ENCODE measurements around the gene RPS15A.

DNA sequence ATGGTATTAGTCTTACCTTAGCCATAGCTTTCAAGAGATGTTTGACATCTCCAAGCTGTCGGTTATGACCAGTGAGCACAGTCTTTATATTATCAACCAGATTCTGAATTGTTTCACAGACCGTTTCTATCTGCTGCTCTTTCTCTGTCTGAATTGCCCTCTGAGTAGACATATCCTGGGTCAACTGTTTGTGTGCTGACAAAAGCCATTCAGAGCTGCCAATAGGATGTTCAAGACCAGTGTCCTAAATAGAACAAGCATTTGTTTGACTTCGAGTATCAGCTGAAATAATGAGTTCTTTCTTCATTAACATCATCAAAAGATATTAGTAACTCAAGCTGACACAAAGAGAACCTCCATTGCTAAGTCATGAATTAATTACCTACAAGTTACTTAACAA, 26.2 kb upstream of the RPS15A start:
- no peak for TF ChIP-seq CTCF (IDR thresholded peaks at IDR 0.05; ENCODE audit: poor library complexity)
- TF ChIP-seq EZH2 (IDR thresholded peaks at IDR 0.05; ENCODE audit: borderline replicate concordance) = no peak
